Suppressor macrophage (primary cell): ENCODE results near the gene TBC1D1.

ENCODE experiments used
- DNase-seq, 4 experiments: peaks; one replicate each; pipeline ENCODE4 v3.0.0-alpha.2; 2020 to 2022
- total RNA-seq, 17 experiments: gene quantifications; one replicate each; lab custom pipeline; 2026; ENCODE audit warnings: mixed read lengths in 6 of 17, inconsistent platforms in 3 of 17; lab: John Stamatoyannopoulos, UW

TBC1D1 gene
- 160 to 272 (median 213) reads per million in 17 experiments for total RNA-seq

- peak; percentile 44 to 77 (median 65) for DNase-seq
These were observed at the start of gene TBC1D1 for GRCh38 chr4:37890801-37891259. Gene TBC1D1, plus strand, starts transcription at chr4:37891084. Its CDS starts 11,012 bp downstream, at chr4:37902096.

DNA sequence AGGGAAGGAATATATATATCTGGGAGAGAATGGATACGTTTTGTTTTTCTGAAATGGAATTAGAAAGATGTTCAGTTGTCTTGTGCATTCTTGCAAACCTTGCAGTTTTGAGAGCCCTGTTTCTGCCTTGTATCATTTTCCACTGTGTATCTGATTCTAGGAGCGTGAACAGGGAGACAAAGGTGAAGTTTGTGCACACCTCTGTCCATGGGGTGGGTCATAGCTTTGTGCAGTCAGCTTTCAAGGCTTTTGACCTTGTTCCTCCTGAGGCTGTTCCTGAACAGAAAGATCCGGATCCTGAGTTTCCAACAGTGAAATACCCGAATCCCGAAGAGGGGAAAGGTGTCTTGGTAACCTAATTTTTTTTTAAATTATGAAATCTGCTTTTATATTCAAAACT lies 46.7 kb upstream of the TBC1D1 start:
- DNase-seq, result no peak

GRCh38 chr4:37845201-37845600 lies 45.7 kb upstream of the TBC1D1 start:
- DNase-seq, result no peak

DNA sequence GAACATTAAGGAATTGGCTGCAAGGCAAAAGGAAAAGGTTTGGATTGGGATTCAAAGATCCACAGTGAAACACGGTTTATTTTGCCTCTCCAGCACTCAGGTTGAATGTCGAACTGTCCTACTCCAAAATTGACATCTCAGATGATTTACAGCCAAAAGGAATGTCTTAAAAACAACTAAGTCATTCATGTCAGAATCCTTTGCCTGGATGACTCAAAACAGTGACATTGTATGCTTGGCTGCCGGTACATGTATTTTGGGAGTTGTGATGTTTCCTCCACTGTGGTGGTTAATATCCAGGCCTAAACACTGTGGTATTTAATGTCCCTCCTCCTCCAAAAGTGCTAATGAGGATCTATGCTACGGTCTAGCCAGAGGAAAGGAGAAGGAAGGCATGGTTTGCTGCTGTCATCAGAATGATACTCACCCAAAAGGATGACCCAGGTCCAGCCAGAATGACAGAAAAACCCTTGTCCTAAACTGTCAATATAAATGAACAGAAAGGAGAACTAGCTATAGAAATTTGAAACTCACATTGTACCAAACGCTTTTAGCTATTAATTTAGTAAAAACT lies 43.5 kb upstream of the TBC1D1 start:
- DNase-seq, result peak; percentile 28 to 64 (median 46)

DNA sequence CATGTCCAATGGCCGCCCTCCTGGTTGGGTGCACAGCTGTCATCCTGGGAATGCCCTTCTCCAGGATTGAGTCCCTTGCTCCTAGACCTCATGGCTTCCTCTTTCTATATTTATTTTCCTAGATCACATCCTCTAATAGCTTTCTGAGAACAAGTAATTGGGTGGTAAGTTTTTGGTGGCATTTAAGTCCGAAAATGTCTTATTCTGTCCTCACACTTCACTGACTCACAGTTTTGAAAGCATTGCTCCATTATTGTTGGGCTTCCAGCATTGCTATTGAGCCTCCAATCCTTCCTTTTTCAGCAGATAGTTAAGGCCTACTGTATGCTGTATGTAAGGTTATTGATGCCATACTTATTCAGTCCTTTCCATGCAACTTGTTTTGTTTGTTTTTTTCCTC lies 38.5 kb upstream of the TBC1D1 start:
- peak; percentile 37 to 85 (median 72) for DNase-seq

DNA sequence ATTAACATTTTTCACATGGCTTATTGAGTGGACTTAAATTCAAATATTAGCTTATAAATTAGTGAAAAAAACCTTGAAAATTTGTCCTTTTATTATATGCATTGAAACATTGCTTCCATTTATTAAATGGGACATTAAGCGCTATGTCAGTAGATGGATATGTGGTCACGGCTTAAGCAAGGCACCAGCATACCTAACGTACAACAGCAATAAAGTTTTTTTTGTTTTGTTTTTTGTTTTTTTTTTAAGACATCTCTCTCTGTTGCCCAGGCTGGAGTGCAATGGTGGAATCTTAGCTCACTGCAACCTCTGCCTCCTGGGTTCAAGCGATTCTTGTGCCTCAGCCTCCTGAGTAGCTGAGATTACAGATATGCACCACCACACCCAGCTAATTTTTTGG lies 32.8 kb upstream of the TBC1D1 start:
- no peak for DNase-seq

DNA sequence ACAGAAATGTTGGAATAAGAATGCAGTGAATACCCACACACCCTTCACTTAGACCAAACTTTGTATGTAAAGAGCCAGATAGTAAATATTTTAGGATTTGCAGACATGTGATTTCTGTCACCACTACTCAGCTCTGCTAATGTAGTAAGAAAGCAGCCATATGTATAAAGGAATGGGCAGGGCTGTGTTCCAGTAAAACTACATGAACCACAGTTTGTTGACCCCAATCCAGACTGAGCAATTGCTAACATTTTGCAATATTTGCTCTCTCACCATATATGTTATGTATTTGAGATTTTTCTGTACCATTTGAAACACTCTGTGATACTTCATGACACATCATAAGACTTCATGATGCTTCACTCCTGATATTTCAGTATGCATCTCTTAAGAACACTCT lies 32.0 kb upstream of the TBC1D1 start:
- DNase-seq, result no peak

GRCh38 chr4:37860266-37860665 lies 30.6 kb upstream of the TBC1D1 start:
- no peak for DNase-seq

DNA sequence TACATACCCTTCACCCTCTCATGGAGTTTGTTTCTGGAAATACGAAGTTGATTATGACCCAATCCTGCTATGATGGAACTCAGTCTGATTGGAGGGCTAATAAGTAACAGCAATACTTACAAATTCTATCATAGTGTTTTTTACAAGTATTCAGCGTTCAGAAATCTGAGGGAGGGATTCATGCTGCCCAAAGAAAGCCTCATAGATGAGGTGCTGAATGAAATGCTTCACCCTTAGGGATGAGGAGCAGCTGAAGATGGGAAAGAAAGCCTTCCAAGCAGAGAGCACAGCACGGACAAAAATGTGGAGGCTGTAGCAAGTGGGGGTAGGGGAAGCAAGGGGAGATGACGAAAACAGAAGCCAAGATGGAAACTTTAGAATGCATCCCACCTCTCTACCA lies 27.9 kb upstream of the TBC1D1 start:
- DNase-seq, result no peak

- peak; percentile 85 to 95 (median 90) for DNase-seq
These were observed 26.1 kb upstream of the TBC1D1 start for GRCh38 chr4:37864786-37865185.

- DNase-seq, result no peak
These were observed 25.4 kb upstream of the TBC1D1 start for GRCh38 chr4:37865450-37865849.

GRCh38 chr4:37867102-37867501 lies 23.8 kb upstream of the TBC1D1 start:
- DNase-seq, result no peak

- DNase-seq, result no peak
These were observed 22.6 kb upstream of the TBC1D1 start for GRCh38 chr4:37868238-37868637.

GRCh38 chr4:37872310-37872988 lies 18.4 kb upstream of the TBC1D1 start:
- DNase-seq, result no peak

DNA sequence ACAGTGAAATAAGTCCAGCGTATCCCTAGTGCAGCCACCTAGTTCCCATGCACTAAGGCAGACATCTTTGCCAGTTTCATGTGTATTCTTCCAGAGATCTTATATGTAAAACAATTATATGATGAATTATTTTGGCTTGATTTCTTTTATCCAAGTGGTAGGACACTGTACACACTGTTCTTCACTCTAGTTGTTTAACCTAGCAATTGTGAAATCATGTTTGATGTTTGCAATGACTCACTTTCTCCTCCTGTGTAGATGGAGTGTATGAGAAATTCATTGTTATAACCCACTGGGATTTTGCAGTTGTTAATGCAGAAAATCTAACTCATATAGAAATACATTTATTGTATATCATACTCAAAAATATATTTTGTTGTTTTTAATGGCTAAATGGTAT lies 17.5 kb upstream of the TBC1D1 start:
- DNase-seq, result peak in 2 of 4 experiments; percentile 45 to 55

DNA sequence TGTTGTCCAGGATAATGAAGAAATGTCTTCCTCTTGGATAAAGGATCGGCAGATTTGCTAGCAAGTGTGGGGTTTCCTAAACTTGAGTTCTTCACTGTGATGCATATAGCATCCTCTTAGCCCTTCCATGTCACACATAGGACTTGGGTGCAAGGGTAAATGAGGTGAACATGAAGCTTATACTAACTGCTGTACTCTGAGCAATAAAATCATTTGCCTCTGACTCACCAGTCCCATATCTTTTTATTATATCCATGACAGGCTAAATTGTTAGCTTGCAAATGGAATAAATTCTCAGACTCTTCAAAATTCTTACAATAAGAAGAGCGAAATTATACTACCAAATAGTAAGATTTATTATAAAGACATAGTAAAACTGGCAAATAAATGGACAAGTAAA lies 14.7 kb upstream of the TBC1D1 start:
- DNase-seq, result no peak

DNA sequence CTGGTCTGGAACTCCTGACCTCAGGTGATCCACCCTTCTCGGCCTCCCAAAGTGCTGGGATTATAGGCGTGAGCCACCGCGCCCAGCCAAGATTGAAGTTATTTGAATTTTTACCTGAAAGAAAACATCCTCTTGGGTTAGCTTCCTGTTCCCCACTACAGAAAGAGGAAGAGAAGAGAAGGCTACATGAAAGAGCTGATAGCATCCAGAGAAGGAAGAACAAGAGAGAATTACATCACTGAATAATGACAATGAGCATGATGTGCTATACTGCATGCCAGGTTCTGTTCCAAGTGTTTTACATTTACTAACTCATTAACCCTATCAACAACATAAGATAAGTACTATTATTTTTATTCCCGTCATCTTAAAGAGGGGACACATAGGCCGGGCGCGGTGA lies 11.5 kb upstream of the TBC1D1 start:
- DNase-seq, result peak in 2 of 4 experiments; percentile 61

GRCh38 chr4:37881811-37882210 lies 9.1 kb upstream of the TBC1D1 start:
- DNase-seq, result peak; percentile 13 to 60 (median 38)

DNA sequence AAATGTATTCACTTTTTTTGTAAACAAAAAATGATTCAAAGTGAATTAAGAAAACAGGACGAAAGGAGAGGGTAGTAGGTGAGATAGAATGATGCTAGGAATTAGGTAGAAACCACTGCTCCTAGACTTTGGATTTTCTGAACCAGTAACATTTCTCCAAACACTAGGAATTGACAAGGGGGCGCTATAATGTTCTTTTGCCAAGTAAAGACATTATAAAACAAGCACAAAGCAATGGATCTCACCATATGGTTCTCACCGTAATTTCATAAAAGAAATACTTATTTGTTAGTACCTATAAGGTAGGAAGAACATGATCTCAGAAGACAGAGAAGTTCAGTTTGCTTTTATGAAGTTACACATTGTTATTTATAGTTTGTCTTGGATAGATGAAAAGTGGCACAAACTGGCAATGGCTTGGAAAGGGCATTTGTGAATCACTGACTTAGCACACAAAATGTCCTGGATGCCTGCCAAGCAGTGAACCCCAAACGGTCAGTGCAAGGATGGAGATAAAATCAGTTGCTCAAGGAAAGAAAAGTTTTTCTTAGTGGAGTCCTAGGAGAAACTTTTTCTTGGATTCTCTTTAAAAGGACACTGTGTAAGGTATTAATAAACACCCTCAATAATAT lies 8.1 kb upstream of the TBC1D1 start:
- DNase-seq, result peak in 2 of 4 experiments; percentile 19 to 38

DNA sequence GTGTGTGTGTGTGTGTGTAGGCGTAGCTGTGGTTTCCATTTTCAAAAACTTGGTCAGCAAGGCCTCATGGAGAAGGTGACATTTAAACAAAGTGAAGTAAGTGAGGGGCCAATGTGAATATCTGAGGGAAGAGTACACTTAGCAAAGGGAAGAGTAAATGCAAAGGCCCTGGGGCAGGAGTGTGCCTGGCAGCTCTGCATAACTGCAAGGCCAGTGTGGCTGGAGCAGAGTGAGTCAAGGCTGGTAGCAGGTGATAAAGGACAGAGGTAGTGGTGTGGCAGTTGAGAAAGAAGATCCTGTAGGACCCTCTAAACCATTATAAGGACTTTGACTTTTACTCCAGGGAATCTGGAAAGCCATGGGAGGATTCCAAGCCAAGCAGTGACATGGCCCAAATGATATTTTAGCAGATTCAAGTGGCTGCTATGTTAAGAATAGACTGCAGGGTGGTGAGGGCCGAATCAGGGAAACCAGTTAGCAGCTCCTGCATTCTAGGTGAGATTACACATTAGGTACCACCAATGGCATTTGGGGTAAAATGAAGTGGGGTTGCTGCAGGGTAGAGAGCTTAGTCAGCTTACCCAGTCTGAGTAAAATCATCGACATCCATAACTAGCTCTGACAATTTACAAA lies 5.9 kb upstream of the TBC1D1 start:
- no peak for DNase-seq

DNA sequence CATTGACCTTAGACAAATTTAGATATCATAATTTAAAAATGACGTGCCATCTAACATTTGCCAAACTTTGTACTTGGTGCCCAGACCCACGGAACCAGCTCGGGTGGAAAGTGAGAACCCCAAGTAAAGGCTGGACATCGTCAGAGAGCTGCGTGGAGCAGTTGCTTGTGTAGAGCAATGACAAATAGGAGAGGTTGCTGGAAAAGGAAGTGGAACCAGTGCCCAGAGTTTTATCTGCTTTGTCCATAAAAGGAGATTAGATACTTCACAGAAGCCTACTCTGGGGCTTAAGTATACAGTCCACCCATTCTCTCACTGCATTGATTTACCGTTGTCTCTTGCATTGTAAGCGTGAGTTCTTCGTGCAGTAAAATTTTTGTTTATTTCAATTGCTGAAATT lies 5.4 kb upstream of the TBC1D1 start:
- DNase-seq, result peak; percentile 45 to 66 (median 63)

DNA sequence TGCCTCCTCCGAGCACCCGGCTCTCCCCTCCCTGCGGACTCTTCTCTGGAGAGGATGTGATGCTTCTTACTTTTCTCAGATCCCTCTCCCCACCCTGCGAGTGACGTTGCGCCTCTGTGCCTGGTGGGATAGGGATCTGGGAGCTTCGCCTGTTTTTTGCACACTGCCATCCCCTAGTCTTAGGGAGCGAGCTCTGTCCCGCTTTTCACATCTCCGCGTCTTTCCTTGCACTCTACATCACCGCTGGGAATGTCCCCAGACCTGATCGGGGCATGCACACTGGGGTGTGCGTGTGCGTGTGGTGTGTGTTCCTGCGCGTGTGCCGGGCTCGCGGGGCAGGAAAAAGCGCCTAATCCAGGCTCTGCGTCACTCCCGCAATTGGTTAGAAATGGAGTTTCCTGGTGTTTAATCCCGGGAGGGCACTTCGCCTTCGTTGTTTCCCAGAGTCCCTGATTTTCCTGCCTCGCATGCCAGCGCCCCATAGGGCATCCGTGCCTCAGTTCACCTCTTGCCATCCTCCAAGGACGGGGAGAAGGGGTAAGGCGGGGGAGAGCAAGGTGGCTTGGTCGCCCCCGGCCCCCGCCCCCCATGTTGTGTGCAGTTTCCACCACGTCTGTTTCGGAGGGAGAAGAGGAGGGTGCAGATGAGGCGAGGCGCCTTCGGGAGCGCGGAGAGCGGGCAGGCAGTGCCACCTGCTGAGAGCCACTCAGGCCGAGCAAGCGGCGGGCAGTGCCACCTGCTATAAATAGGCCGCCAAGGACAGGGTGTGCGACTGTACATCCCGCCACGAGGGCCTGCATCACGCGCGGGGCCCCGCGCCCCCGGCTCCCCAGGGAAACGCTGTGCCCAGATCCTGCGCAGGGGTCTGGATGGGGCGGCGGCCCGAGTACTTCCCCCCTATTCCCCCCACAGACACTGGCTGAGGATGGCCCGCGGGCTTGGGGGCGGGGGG lies 759 bp upstream of the TBC1D1 start:
- peak; percentile 37 to 72 (median 61) for DNase-seq
